SU-DHL-6 (cell line): ENCODE data around the gene NFIC.

Source experiments
- H2AFZ ChIP-seq: fragments of 200-600 bp; sonication (generic); 2 replicates; pipeline ENCODE4 v1.6.1; 2014; ENCODE audit warnings: low read depth, mild to moderate bottlenecking, moderate library complexity, mixed read lengths, antibody characterized with exemption, low read length; ENCODE audit not compliant: severe bottlenecking
- H3F3A ChIP-seq: fragments of 200-600 bp; shearing (Covaris generic); 2 replicates; pipeline ENCODE4 v1.6.0; 2016; ENCODE audit warnings: antibody characterized with exemption, mild to moderate bottlenecking; ENCODE audit not compliant: insufficient read depth
- H3K27ac ChIP-seq: fragments of 200-600 bp; sonication (generic); 2 replicates; pipeline ENCODE4 v1.5.1; 2016; ENCODE audit warnings: low read depth, mild to moderate bottlenecking, low read length, moderate library complexity, mixed read lengths
- H3K27me3 ChIP-seq: fragments of 200-600 bp; sonication (generic), shearing (Covaris generic); 2 replicates; pipeline ENCODE4 v1.6.0; 2014; ENCODE audit warnings: mild to moderate bottlenecking, low read length
- H3K36me3 ChIP-seq: fragments of 200-600 bp; sonication (generic); 2 replicates; pipeline ENCODE4 v1.6.1; 2014; ENCODE audit warnings: mild to moderate bottlenecking, low read length, mixed read lengths
- H3K4me2 ChIP-seq: fragments of 300-600, 200-600 bp; shearing (Covaris generic), sonication (generic); 2 replicates; pipeline ENCODE4 v1.6.0; 2014; ENCODE audit warnings: low read length, low read depth, mild to moderate bottlenecking; ENCODE audit not compliant: poor library complexity, severe bottlenecking
- H3K4me3 ChIP-seq: fragments of 200-600 bp; sonication (generic); 2 replicates; pipeline ENCODE4 v1.5.1; 2014; ENCODE audit warnings: antibody characterized with exemption, low read length, mild to moderate bottlenecking, mixed read lengths; ENCODE audit not compliant: insufficient read depth, poor library complexity, severe bottlenecking
- H3K79me2 ChIP-seq: fragments of 200-600 bp; sonication (generic); 2 replicates; pipeline ENCODE4 v1.6.1; 2014; ENCODE audit warnings: mild to moderate bottlenecking, low read length, moderate library complexity; ENCODE audit not compliant: insufficient read depth
- H3K9ac ChIP-seq: fragments of 200-600 bp; sonication (generic); 2 replicates; pipeline ENCODE4 v1.7.0; 2014; ENCODE audit warnings: mild to moderate bottlenecking, low read length
- H3K9me2 ChIP-seq: fragments of 200-600 bp; sonication (generic); replicated peaks from 2 replicates; pipeline ENCODE4 v1.6.1; 2014; ENCODE audit warnings: low read length; ENCODE audit not compliant: insufficient read depth
- H3K9me3 ChIP-seq: fragments of 200-600 bp; sonication (generic); 2 replicates; pipeline ENCODE4 v1.6.1; 2014; ENCODE audit warnings: low read length, mixed read lengths; ENCODE audit not compliant: insufficient read depth
- H4K20me1 ChIP-seq: fragments of 200-600 bp; sonication (generic); 2 replicates; pipeline ENCODE4 v1.6.1; 2014; ENCODE audit warnings: low read depth, mild to moderate bottlenecking, antibody characterized with exemption, low read length, moderate library complexity, mixed read lengths
- EZH2phosphoT487 ChIP-seq: fragments of 200-600 bp; sonication (generic), shearing (Covaris generic); conservative IDR thresholded peaks from 2 replicates; pipeline ENCODE4 v1.6.1; 2018; ENCODE audit warnings: mild to moderate bottlenecking, antibody characterized with exemption, low read length, moderate library complexity, mixed read lengths
- TF ChIP-seq, protein P1 (sequence below): fragments of 200-600 bp; sonication (generic); IDR thresholded peaks from one replicate; pipeline ENCODE4 v1.5.1; 2017; ENCODE audit warnings: antibody characterized with exemption, mild to moderate bottlenecking, low read length, moderate library complexity; ENCODE audit not compliant: insufficient read depth, poor library complexity, severe bottlenecking

The NFIC gene

DNA sequence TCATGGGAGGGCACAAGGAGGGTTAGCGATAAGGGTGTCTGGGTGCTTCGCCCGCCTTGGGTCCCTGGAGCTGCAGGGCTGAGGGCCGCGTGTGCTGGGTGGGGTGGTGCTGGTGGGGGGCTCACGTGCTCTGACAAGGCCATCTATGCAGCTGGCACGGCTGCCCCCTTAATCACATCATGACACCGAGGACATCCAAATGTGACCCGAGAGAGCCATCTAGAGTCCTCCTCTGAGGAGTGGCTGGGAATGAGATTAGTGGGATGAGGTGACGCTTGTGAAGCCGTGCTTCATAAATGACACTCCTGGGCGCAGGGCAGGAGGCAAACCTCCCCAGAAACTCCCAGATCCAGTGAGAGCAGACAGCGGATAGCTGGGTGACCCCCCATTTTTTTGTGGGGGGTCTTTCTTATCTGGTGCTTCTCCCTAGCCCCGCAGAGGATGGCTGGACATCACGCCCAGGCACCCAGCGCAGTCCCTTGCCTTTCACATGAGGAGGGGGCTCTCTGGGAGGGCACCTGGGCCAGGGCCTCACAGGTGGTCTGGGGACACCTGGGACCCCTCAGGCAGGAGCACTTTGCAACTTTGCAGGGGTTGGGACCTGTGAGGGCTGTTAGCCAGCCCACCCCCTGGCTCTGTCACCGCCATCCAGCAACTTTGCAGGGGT is 146.3 kb downstream of the NFIC start:
- peaks cover 85% of the 10 kb centered on the region for H3K79me2 ChIP-seq
- no peaks in the 10 kb centered on the region for H3K36me3 ChIP-seq

GRCh38 chr19:3513229-3514140 is 147.1 kb downstream of the NFIC start:
- H3K4me2 ChIP-seq, result no peak overlapping the region
- no peaks in the 10 kb centered on the region for H3K36me3 ChIP-seq
- no peak overlapping the region for H2AFZ ChIP-seq
- H3K27ac ChIP-seq, result no peak overlapping the region
- no peak overlapping the region for H3K4me3 ChIP-seq
- H3F3A ChIP-seq, result no peaks in the 10 kb centered on the region
- H3K9me3 ChIP-seq, result no peaks in the 10 kb centered on the region
- 0 out of 2 replicates have a peak, but pooled peaks cover 1% of the 10 kb centered on the region for H4K20me1 ChIP-seq
- TF ChIP-seq, protein P1, sequence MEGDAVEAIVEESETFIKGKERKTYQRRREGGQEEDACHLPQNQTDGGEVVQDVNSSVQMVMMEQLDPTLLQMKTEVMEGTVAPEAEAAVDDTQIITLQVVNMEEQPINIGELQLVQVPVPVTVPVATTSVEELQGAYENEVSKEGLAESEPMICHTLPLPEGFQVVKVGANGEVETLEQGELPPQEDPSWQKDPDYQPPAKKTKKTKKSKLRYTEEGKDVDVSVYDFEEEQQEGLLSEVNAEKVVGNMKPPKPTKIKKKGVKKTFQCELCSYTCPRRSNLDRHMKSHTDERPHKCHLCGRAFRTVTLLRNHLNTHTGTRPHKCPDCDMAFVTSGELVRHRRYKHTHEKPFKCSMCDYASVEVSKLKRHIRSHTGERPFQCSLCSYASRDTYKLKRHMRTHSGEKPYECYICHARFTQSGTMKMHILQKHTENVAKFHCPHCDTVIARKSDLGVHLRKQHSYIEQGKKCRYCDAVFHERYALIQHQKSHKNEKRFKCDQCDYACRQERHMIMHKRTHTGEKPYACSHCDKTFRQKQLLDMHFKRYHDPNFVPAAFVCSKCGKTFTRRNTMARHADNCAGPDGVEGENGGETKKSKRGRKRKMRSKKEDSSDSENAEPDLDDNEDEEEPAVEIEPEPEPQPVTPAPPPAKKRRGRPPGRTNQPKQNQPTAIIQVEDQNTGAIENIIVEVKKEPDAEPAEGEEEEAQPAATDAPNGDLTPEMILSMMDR, result no peak
- no peak for TF ChIP-seq EZH2phosphoT487
- peaks cover 85% of the 10 kb centered on the region for H3K79me2 ChIP-seq
- no peak overlapping the region for H3K9ac ChIP-seq
- no peaks in the 10 kb centered on the region for H3K9me2 ChIP-seq
- H3K27me3 ChIP-seq, result no peaks in the 10 kb centered on the region

More for the DNA sequence above, 146.3 kb downstream of the NFIC start:
- no peak overlapping the region for H3K9ac ChIP-seq
- no peak overlapping the region for H3K4me2 ChIP-seq
- H2AFZ ChIP-seq, result no peak overlapping the region
- no peak overlapping the region for H3K27ac ChIP-seq
- TF ChIP-seq, protein P1, result no peak
- no peak for TF ChIP-seq EZH2phosphoT487
- H3K9me2 ChIP-seq, result no peaks in the 10 kb centered on the region
- H3K9me3 ChIP-seq, result no peaks in the 10 kb centered on the region
- no peak overlapping the region for H3K4me3 ChIP-seq
- H3F3A ChIP-seq, result no peaks in the 10 kb centered on the region
- H3K27me3 ChIP-seq, result no peaks in the 10 kb centered on the region
- no peaks in the 10 kb centered on the region for H4K20me1 ChIP-seq

DNA sequence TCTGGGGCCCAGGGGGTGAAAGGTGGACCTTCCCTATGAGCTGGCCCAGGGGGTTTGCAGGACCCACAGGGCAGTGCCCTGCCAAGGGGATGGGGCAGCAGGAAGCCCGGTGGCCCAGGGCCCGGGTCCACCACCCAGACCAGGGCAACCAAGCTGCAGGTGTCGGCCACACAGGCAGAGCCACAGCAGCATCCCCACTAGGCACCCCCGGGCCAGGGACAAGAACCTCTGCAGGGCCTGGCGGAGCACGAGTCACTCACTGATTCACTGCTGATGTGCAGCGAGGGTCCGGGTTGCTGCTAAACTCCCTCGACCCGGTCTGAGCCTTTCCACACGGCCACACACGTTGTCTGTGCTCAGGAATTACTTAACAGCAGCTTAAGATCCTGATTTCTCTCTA is 148.5 kb downstream of the NFIC start:
- H3K36me3 ChIP-seq, result no peaks in the 10 kb centered on the region
- no peaks in the 10 kb centered on the region for H3K27me3 ChIP-seq
- no peak overlapping the region for H3K9ac ChIP-seq
- H3K4me2 ChIP-seq, result no peak overlapping the region
- no peak overlapping the region for H2AFZ ChIP-seq
- H3K9me2 ChIP-seq, result no peaks in the 10 kb centered on the region
- no peak overlapping the region for H3K27ac ChIP-seq
- peaks cover 83% of the 10 kb centered on the region for H3K79me2 ChIP-seq
- no peaks in the 10 kb centered on the region for H3K9me3 ChIP-seq
- H3K4me3 ChIP-seq, result no peak overlapping the region
- no peak for TF ChIP-seq EZH2phosphoT487
- TF ChIP-seq, protein P1, result no peak
- H3F3A ChIP-seq, result no peaks in the 10 kb centered on the region
- 0 out of 2 replicates have a peak, but pooled peaks cover 5% of the 10 kb centered on the region for H4K20me1 ChIP-seq
